ENCODE results near the gene TMEM81. TPM values are rescaled to one million over a fixed set of nuclear protein-coding genes. Genes with fewer than 3 reads are reported as not detected.

The TMEM81 gene
- total RNA-seq, 1 experiment from 2014 or later, result 4.4 TPM

GRCh38 chr1:205077934-205078311 is 6.3 kb downstream of the TMEM81 start:
- Mint-ChIP-seq H3K4me1 (ENCODE audit: low read depth, unreplicated experiment) (no peaks in the 10 kb centered on the region), H3K27ac (ENCODE audit: unreplicated experiment) (no peak overlapping the region), H3K36me3 (ENCODE audit: insufficient read depth, unreplicated experiment) (no peaks in the 10 kb centered on the region), H3K27me3 (ENCODE audit: unreplicated experiment) (no peaks in the 10 kb centered on the region), H3K9me3 (ENCODE audit: low read depth, unreplicated experiment) (no peaks in the 10 kb centered on the region), H3K4me3 (ENCODE audit: low read depth, unreplicated experiment) (no peak overlapping the region)
- no peak for DNase-seq
- BruUV-seq (replicated peaks), result no TSS peak
- no peak for TF ChIP-seq CTCF (IDR thresholded peaks at IDR 0.05; ENCODE audit: unreplicated experiment)
- intact Hi-C loops (cut with micrococcal nuclease; ENCODE audit: unreplicated experiment), result no loop called here
- CTCF ChIA-PET, result no interaction called here

- H3K4me3 Mint-ChIP-seq (ENCODE audit: low read depth, unreplicated experiment), result no peak overlapping the region
- H3K9me3 Mint-ChIP-seq (ENCODE audit: low read depth, unreplicated experiment), result no peaks in the 10 kb centered on the region
- no peak overlapping the region for H3K27ac Mint-ChIP-seq (ENCODE audit: unreplicated experiment)
- TF ChIP-seq CTCF (IDR thresholded peaks at IDR 0.05; ENCODE audit: unreplicated experiment), result no peak
- no peak for DNase-seq
- CTCF ChIA-PET, result interaction anchor here (3.1 kb wide), 1 partner anchor 16 kb away, joined by 15 read pairs; no protein-coding TSS in a partner anchor
- intact Hi-C loops (cut with micrococcal nuclease; ENCODE audit: unreplicated experiment), result no loop called here
- H3K36me3 Mint-ChIP-seq (ENCODE audit: insufficient read depth, unreplicated experiment), result no peaks in the 10 kb centered on the region
- no peaks in the 10 kb centered on the region for H3K27me3 Mint-ChIP-seq (ENCODE audit: unreplicated experiment)
- BruUV-seq (replicated peaks), result no TSS peak
- no peaks in the 10 kb centered on the region for H3K4me1 Mint-ChIP-seq (ENCODE audit: low read depth, unreplicated experiment)
Observed at GRCh38 chr1:205077158-205077933, 6.9 kb downstream of the TMEM81 start.

GRCh38 chr1:205076245-205076761 is 8.0 kb downstream of the TMEM81 start:
- CTCF ChIA-PET, result interaction anchor here (1.5 to 3.1 kb wide), 2 partner anchors 15 to 180 kb away, joined by 3 to 15 read pairs; no protein-coding TSS in a partner anchor
- no peak overlapping the region for H3K4me3 Mint-ChIP-seq (ENCODE audit: low read depth, unreplicated experiment)
- no peak for DNase-seq
- intact Hi-C loops (cut with micrococcal nuclease; ENCODE audit: unreplicated experiment), result no loop called here
- no peaks in the 10 kb centered on the region for H3K27me3 Mint-ChIP-seq (ENCODE audit: unreplicated experiment)
- BruUV-seq (replicated peaks), result no TSS peak
- H3K4me1 Mint-ChIP-seq (ENCODE audit: low read depth, unreplicated experiment), result no peaks in the 10 kb centered on the region
- H3K36me3 Mint-ChIP-seq (ENCODE audit: insufficient read depth, unreplicated experiment), result no peaks in the 10 kb centered on the region
- no peaks in the 10 kb centered on the region for H3K9me3 Mint-ChIP-seq (ENCODE audit: low read depth, unreplicated experiment)
- no peak for TF ChIP-seq CTCF (IDR thresholded peaks at IDR 0.05; ENCODE audit: unreplicated experiment)
- H3K27ac Mint-ChIP-seq (ENCODE audit: unreplicated experiment), result no peak overlapping the region

- CTCF ChIA-PET, result interaction anchor here (1.5 to 3.1 kb wide), 2 partner anchors 14 to 180 kb away, joined by 3 to 15 read pairs; no protein-coding TSS in a partner anchor
- no peak overlapping the region for H3K4me3 Mint-ChIP-seq (ENCODE audit: low read depth, unreplicated experiment)
- no peaks in the 10 kb centered on the region for H3K36me3 Mint-ChIP-seq (ENCODE audit: insufficient read depth, unreplicated experiment)
- H3K9me3 Mint-ChIP-seq (ENCODE audit: low read depth, unreplicated experiment), result no peaks in the 10 kb centered on the region
- H3K27me3 Mint-ChIP-seq (ENCODE audit: unreplicated experiment), result no peaks in the 10 kb centered on the region
- no peaks in the 10 kb centered on the region for H3K4me1 Mint-ChIP-seq (ENCODE audit: low read depth, unreplicated experiment)
- no peak for TF ChIP-seq CTCF (IDR thresholded peaks at IDR 0.05; ENCODE audit: unreplicated experiment)
- H3K27ac Mint-ChIP-seq (ENCODE audit: unreplicated experiment), result no peak overlapping the region
- no peak for DNase-seq
- intact Hi-C loops (cut with micrococcal nuclease; ENCODE audit: unreplicated experiment), result no loop called here
- BruUV-seq (replicated peaks), result no TSS peak
Observed at GRCh38 chr1:205075642-205076155, 8.6 kb downstream of the TMEM81 start.

All from Calu3 (cell line).